MM.1S (cell line): ENCODE data around the gene PWWP2B.

Source experiments
- EZH2 ChIP-seq: fragments of 300-600 bp; sonication (generic); optimal IDR thresholded peaks from 2 replicates; pipeline ENCODE3; 2017; ENCODE audit warnings: low read depth, mild to moderate bottlenecking, antibody characterized with exemption, low read length, mixed read lengths
- TF ChIP-seq, protein P1 (sequence below): fragments of 300-600 bp; sonication (generic); IDR thresholded peaks from 2 replicates; pipeline ENCODE4 v1.5.1; 2016; ENCODE audit warnings: antibody characterized with exemption, low read length, mixed read lengths

DNA sequence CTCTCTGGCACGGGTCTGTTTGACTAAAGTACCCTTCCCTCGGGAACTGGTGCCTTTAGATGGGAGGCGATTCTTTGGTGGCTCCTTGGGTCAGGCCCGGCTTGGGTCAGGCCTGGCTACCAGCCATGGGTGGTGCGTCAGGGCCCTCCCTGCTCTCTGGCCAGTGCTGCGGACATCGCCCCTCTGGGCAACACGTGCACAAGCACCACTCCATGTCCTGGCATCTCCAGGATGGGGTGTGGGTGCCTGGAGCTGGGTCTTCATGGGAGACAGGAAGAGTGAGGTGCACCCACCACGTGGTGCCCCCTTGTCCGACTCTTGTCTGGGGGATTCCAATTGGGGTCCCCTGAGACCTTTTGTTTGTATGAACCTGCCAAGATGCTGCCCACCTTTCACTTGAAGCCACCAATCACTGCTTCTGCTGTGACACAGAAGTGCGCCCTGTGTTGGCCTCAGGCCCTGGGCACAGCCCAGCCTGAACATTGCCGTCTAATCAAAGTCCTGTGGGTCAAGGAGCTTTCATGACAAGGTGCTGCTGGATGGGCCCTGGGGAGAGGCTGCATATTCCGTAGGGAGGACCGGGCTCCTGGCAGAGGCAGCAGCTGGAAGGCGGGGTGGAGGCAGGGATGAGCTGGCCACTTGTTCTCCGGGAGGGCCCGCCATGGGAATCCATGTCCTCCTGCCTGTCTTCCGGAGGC is 11.1 kb upstream of the PWWP2B start:
- TF ChIP-seq, protein P1, sequence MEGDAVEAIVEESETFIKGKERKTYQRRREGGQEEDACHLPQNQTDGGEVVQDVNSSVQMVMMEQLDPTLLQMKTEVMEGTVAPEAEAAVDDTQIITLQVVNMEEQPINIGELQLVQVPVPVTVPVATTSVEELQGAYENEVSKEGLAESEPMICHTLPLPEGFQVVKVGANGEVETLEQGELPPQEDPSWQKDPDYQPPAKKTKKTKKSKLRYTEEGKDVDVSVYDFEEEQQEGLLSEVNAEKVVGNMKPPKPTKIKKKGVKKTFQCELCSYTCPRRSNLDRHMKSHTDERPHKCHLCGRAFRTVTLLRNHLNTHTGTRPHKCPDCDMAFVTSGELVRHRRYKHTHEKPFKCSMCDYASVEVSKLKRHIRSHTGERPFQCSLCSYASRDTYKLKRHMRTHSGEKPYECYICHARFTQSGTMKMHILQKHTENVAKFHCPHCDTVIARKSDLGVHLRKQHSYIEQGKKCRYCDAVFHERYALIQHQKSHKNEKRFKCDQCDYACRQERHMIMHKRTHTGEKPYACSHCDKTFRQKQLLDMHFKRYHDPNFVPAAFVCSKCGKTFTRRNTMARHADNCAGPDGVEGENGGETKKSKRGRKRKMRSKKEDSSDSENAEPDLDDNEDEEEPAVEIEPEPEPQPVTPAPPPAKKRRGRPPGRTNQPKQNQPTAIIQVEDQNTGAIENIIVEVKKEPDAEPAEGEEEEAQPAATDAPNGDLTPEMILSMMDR = no peak
- no peak for TF ChIP-seq EZH2
